HepG2 (cell line): ENCODE results near the gene PNPLA3. TPM values are rescaled to one million over a fixed set of nuclear protein-coding genes. Genes with fewer than 3 reads are reported as not detected.

Experiments
- CEBPB ChIP-seq: IDR thresholded peaks from 2 replicates; pipeline ENCODE4 v1.6.1; 2011; ENCODE audit warnings: low read depth, low read length, improper control_type of control experiment, borderline replicate concordance
- FOXK1 ChIP-seq: sonication (generic); formaldehyde crosslinking; IDR thresholded peaks from 2 replicates; pipeline ENCODE4 v1.4.0; 2020; ENCODE audit warnings: low read depth, missing genetic modification reagents, borderline replicate concordance
- PRMT3 ChIP-seq: sonication (generic); formaldehyde crosslinking; IDR thresholded peaks from 2 replicates; pipeline ENCODE4 v1.8.1; 2022; ENCODE audit warnings: low read depth, mild to moderate bottlenecking, moderate library complexity, missing genetic modification reagents, borderline replicate concordance
- WIZ ChIP-seq: sonication (generic); formaldehyde crosslinking; IDR thresholded peaks from 2 replicates; pipeline ENCODE4 v1.5.1; 2020; ENCODE audit warnings: mild to moderate bottlenecking, missing genetic modification reagents
- ZMYM3 ChIP-seq: sonication (generic); formaldehyde crosslinking; IDR thresholded peaks from 2 replicates; pipeline ENCODE4 v1.5.1; 2020; ENCODE audit warnings: mild to moderate bottlenecking, missing genetic modification reagents
- ZNF501 ChIP-seq: sonication (generic); formaldehyde crosslinking; IDR thresholded peaks from 2 replicates; pipeline ENCODE4 v1.5.1; 2020; ENCODE audit warnings: mild to moderate bottlenecking, moderate library complexity, missing genetic modification reagents
- ZNF543 ChIP-seq: sonication (generic); formaldehyde crosslinking; IDR thresholded peaks from 2 replicates; pipeline ENCODE4 v1.4.0; 2020; ENCODE audit warnings: mild to moderate bottlenecking, missing genetic modification reagents
- ZNF784 ChIP-seq: sonication (generic); formaldehyde crosslinking; IDR thresholded peaks from 2 replicates; pipeline ENCODE4 v1.5.1; 2020; ENCODE audit warnings: missing genetic modification reagents, mild to moderate bottlenecking, borderline replicate concordance
- polyA plus RNA-seq, 8 experiments: library from polyadenylated mRNA; depleted of rRNA in 3 of 8; stranded (reverse) in 7 of 8; unstranded in 1 of 8; fragments of >200 nt; fragmentation: Illumina TruSeq in 4 of 8; extraction: Trizol in 4 of 8; gene quantifications; 2 replicates each; pipeline versions ENCODE4 v1.2.1 to v1.2.3, GENCODE V29; 2011 to 2016; ENCODE audit warnings: low read depth in 4 of 8, missing spikeins in 1 of 8, mixed read lengths in 1 of 8; ENCODE audit not compliant: insufficient read depth in 1 of 8
- total RNA-seq, 5 experiments: library from RNA; depleted of rRNA; stranded (reverse); fragments of >200 nt; fragmentation: Illumina TruSeq; extraction: Trizol; gene quantifications; 2 replicates each; pipeline ENCODE4 v1.2.3, GENCODE V29; 2016; ENCODE audit warnings: low read depth in 1 of 5
- TF ChIP-seq, protein P1 (sequence below): IDR thresholded peaks from 2 replicates; pipeline ENCODE4 v1.6.1; 2016; ENCODE audit warnings: missing compliant biosample characterization, missing genetic modification reagents, borderline replicate concordance
- TF ChIP-seq, protein P2 (sequence below): sonication (generic); formaldehyde crosslinking; IDR thresholded peaks from 2 replicates; pipeline ENCODE4 v1.8.1; 2023; ENCODE audit warnings: mild to moderate bottlenecking, inconsistent platforms, moderate library complexity, missing genetic modification reagents, borderline replicate concordance

The PNPLA3 gene
- total and polyA plus RNA-seq, 2 of the 13 experiments (the other 11 are each of a cell fraction or from before 2014, with no cell fraction given), result 16.9 to 19.8 TPM

DNA sequence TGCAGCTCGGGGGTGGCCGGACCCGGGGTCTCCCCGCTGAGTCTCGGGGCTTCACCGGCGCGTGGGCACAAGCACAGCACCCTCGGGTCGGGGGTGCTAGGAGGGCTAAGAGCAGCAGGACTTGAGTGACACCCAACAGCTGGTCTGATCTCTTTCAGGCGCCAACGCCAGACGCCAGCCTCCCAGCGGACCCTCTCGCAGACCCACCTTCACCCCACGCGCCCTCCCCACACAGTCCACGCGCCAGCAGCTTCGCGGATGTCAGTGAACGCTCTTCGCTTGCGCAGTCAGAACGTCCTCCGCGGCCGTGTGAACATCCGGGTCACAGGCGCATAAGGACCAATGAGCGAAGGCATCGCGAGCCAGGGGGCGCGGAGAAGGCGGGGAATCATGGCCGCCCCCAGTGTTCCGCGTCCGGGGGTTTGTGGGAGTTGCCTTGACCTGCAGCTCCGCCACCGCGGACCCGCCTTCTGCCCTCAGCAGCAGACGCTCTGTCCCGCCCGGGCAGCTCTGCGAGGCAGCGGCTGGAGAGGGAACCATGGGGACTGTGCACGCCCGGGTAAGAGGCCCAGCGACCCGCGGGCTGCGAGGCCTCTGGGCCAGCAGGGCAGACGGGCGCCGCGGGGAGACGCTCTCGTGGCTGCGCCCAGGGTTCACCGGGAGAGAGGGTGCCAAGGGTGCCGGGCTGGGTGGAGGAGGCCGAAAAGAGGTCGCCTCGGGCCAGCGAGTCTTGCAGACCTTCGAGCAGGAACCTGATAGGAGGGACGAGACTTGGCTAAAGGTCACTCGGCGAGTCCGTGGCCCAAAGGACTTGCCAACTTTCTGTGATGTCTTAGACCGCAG is 31.7 kb downstream of the PNPLA3 start, which contains the start of gene SAMM50 (continued):
- TF ChIP-seq ZNF501 (CRISPR knock-in tag) (no peak; the same call in 1 of the 2 replicates), ZNF784 (CRISPR knock-in tag) (no peak), CEBPB (0 out of 2 replicates have a peak, but pooled peaks have one; percentile 23), FOXK1 (CRISPR knock-in tag) (peak; percentile 40; the same call in 1 of the 2 replicates), PRMT3 (no peak), ZMYM3 (peak; percentile 33; the same call in 1 of the 2 replicates), WIZ (CRISPR knock-in tag) (no peak), ZNF543 (0 out of 2 replicates have a peak, but pooled peaks have one; percentile 70)
- TF ChIP-seq, protein P1, sequence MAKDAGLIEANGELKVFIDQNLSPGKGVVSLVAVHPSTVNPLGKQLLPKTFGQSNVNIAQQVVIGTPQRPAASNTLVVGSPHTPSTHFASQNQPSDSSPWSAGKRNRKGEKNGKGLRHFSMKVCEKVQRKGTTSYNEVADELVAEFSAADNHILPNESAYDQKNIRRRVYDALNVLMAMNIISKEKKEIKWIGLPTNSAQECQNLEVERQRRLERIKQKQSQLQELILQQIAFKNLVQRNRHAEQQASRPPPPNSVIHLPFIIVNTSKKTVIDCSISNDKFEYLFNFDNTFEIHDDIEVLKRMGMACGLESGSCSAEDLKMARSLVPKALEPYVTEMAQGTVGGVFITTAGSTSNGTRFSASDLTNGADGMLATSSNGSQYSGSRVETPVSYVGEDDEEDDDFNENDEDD, result peak; percentile 77; the same call in 1 of the 2 replicates
- TF ChIP-seq, protein P2, sequence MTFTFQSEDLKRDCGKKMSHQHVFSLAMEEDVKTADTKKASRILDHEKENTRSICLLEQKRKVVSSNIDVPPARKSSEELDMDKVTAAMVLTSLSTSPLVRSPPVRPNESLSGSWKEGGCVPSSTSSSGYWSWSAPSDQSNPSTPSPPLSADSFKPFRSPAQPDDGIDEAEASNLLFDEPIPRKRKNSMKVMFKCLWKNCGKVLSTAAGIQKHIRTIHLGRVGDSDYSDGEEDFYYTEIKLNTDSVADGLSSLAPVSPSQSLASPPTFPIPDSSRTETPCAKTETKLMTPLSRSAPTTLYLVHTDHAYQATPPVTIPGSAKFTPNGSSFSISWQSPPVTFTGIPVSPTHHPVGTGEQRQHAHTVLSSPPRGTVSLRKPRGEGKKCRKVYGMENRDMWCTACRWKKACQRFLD, result 0 out of 2 replicates have a peak, but pooled peaks have one; percentile 81
- TF ChIP-seq, all 625 proteins: peak for 278
